Endothelial cell (in vitro differentiated cells): ENCODE data around the gene SGSM2. TPM values are rescaled to one million over a fixed set of nuclear protein-coding genes. Genes with fewer than 3 reads are reported as not detected.

Experiments
- DNase-seq: peaks from one replicate; pipeline ENCODE4 v3.0.0; 2021; ENCODE audit warnings: low spot score
- H3K27ac Mint-ChIP-seq: one replicate; pipeline ENCODE4 v1.8.0; 2021; ENCODE audit warnings: mixed read lengths, inconsistent platforms; ENCODE audit not compliant: unreplicated experiment
- H3K27me3 Mint-ChIP-seq: one replicate; pipeline ENCODE4 v1.8.0; 2021; ENCODE audit warnings: mild to moderate bottlenecking, moderate library complexity, mixed read lengths, inconsistent platforms; ENCODE audit not compliant: unreplicated experiment
- H3K36me3 Mint-ChIP-seq: one replicate; pipeline ENCODE4 v1.8.0; 2021; ENCODE audit warnings: mild to moderate bottlenecking, low read depth, mixed read lengths, inconsistent platforms; ENCODE audit not compliant: unreplicated experiment
- H3K4me1 Mint-ChIP-seq: one replicate; pipeline ENCODE4 v1.8.0; 2021; ENCODE audit warnings: mild to moderate bottlenecking, mixed read lengths, inconsistent platforms; ENCODE audit not compliant: unreplicated experiment
- H3K4me3 Mint-ChIP-seq: one replicate; pipeline ENCODE4 v1.8.0; 2021; ENCODE audit warnings: mild to moderate bottlenecking, mixed read lengths, inconsistent platforms; ENCODE audit not compliant: unreplicated experiment
- H3K9me3 Mint-ChIP-seq: one replicate; pipeline ENCODE4 v1.8.0; 2021; ENCODE audit warnings: mixed read lengths, inconsistent platforms; ENCODE audit not compliant: unreplicated experiment
- CTCF ChIP-seq: fragments of 200-600 bp; sonication (generic); IDR thresholded peaks from one replicate; pipeline ENCODE4 v1.5.0; 2021; ENCODE audit warnings: antibody characterized with exemption; ENCODE audit not compliant: unreplicated experiment
- total RNA-seq: library from RNA; stranded (reverse); fragmentation: NEBNext Ultra II Directional; extraction: Animal tissue kit (Norgen Biotek cat#: 25700); gene quantifications from one replicate; pipeline ENCODE4 v1.2.1, GENCODE V29; 2021; ENCODE audit not compliant: unreplicated experiment

Gene SGSM2
- total RNA-seq, 1 donor from 2014 or later, result 65.4 TPM

GRCh38 chr17:2397247-2398171 is 60.2 kb downstream of the SGSM2 start:
- Mint-ChIP-seq H3K27me3 (peaks cover 27% of the 10 kb centered on the region), H3K36me3 (peaks cover 4% of the 10 kb centered on the region), H3K4me3 (no peak overlapping the region), H3K9me3 (no peaks in the 10 kb centered on the region), H3K4me1 (peaks cover 27% of the 10 kb centered on the region), H3K27ac (peak overlapping the region; percentile 83)
- TF ChIP-seq CTCF, result no peak
- no peak for DNase-seq

- Mint-ChIP-seq H3K27me3 (peaks cover 27% of the 10 kb centered on the region), H3K9me3 (no peaks in the 10 kb centered on the region), H3K36me3 (peaks cover 4% of the 10 kb centered on the region), H3K27ac (peak overlapping the region; percentile 83), H3K4me3 (peak overlapping the region; percentile 68), H3K4me1 (peaks cover 27% of the 10 kb centered on the region)
- no peak for TF ChIP-seq CTCF
- no peak for DNase-seq
Observed at GRCh38 chr17:2398182-2398581, 60.9 kb downstream of the SGSM2 start.

GRCh38 chr17:2398655-2399571 is 61.6 kb downstream of the SGSM2 start:
- no peaks in the 10 kb centered on the region for H3K9me3 Mint-ChIP-seq
- peak; percentile 52 for DNase-seq
- H3K27ac Mint-ChIP-seq, result peak overlapping the region; percentile 94
- peaks cover 27% of the 10 kb centered on the region for H3K4me1 Mint-ChIP-seq
- H3K27me3 Mint-ChIP-seq, result peaks cover 27% of the 10 kb centered on the region
- TF ChIP-seq CTCF, result no peak
- H3K36me3 Mint-ChIP-seq, result peaks cover 4% of the 10 kb centered on the region
- H3K4me3 Mint-ChIP-seq, result peak overlapping the region; percentile 89

GRCh38 chr17:2399572-2400473 is 62.5 kb downstream of the SGSM2 start:
- Mint-ChIP-seq H3K27ac (peak overlapping the region; percentile 94), H3K27me3 (peaks cover 23% of the 10 kb centered on the region), H3K4me3 (peak overlapping the region; percentile 96), H3K9me3 (no peaks in the 10 kb centered on the region), H3K36me3 (peaks cover 4% of the 10 kb centered on the region), H3K4me1 (peaks cover 23% of the 10 kb centered on the region)
- TF ChIP-seq CTCF, result peak; percentile 1
- DNase-seq, result peak; percentile 97
